COLO829 (cell line): Measurements from ENCODE around the gene UBE2S.
A peak's percentile ranks its signal among the peaks of the same experiment; 100 is the strongest.

Experiments used
- DNase-seq: peaks from one replicate; pipeline ENCODE4 v3.0.0; 2012; ENCODE audit warnings: low spot score

Gene UBE2S

GRCh38 chr19:55383279-55384130, 24.1 kb downstream of the UBE2S start:
- no peak for DNase-seq

DNA sequence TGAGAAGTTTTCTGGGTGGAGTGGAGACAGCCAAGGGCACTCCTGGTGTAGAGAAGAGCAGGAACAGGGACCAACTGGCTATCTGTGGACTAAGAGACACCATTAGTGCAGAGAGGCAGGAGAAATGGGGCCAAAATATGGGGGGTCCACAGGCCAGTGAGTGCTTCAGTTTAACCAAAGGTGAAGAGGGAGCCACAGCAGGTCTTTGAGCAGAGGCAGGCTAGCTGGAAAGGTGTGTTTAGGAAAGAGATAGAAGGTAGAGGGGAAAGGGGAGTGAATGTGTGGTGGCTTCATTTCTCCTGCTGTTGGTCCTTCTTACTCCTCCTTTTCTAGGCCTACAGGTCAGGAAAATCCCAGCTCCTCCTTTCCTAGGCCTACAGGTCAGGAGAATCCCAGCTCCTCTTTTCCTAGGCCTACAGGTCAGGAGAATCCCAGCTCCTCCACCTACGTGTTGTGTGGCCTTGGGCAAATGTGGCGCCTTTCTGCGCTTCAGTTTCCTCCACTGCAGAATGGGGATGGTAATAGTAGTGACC, 25.0 kb downstream of the UBE2S start:
- no peak for DNase-seq

GRCh38 chr19:55382013-55382412, 25.6 kb downstream of the UBE2S start:
- DNase-seq: no peak

- DNase-seq: no peak
Observed at GRCh38 chr19:55379174-55379573, 28.4 kb downstream of the UBE2S start.

DNA sequence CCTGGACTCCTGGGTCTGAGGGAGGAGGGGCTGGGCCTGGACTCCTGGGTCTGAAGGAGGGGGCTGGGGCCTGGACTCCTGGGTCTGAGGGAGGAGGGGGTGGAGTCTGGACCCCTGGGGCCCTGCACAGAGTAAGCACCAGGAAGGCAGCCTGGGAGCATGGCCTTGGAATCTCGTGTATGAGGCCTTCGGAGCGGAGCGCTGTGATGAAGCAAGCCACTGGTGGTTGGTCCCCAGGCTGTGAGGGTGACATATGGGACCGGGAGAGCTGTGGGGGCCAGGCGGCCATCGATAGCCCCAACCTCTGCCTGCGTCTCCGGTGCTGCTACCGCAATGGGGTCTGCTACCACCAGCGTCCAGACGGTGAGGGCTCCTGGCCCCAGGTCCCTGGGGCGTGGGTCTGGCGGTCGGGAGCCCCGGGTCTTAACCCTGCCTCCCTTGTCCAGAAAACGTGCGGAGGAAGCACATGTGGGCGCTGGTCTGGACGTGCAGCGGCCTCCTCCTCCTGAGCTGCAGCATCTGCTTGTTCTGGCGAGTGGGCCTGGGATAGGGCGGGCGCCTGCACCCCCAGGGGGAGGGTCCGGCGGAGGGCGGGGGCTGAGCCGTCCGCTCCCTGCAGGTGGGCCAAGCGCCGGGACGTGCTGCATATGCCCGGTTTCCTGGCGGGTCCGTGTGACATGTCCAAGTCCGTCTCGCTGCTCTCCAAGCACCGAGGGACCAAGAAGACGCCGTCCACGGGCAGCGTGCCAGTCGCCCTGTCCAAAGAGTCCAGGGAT, 30.0 kb downstream of the UBE2S start:
- DNase-seq: no peak

DNA sequence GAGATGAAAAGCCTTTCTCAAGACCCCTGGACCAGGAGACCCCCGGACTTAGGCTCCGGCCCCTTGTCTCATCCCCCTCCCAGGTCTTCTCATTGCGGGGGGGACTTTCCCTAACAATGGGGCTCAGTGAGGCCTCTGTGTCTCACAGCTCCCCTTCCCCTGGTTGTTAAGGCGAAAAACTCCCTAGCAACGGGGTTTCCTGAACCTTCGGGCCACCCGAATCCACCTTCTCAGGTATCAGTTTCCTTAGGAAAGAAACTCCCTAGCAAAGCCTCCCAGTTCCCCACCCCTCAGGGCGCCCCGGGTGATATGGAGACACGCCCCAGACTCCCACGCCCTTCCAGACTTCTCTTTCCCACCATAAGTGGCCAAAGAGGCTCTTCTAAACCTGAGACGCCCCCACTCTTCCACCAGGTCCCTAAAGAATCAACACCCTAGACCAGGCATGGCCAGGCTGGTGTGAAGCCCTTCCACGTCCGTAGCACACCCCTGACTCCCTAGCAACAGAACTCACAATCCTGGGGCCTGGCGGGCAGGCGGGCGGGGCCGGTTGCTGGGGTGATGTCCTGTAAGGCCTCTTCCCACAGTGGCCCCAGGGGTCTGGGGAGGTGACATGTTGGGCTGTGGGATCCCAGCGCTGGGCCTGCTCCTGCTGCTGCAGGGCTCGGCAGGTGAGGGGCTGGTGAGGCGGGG, 31.2 kb downstream of the UBE2S start, which contains the start of gene TMEM190:
Gene TMEM190 (plus strand): TSS at position 586 of the 693 bp plus-strand sequence. CDS start 28 bp downstream, at position 614.
- no peak for DNase-seq

DNA sequence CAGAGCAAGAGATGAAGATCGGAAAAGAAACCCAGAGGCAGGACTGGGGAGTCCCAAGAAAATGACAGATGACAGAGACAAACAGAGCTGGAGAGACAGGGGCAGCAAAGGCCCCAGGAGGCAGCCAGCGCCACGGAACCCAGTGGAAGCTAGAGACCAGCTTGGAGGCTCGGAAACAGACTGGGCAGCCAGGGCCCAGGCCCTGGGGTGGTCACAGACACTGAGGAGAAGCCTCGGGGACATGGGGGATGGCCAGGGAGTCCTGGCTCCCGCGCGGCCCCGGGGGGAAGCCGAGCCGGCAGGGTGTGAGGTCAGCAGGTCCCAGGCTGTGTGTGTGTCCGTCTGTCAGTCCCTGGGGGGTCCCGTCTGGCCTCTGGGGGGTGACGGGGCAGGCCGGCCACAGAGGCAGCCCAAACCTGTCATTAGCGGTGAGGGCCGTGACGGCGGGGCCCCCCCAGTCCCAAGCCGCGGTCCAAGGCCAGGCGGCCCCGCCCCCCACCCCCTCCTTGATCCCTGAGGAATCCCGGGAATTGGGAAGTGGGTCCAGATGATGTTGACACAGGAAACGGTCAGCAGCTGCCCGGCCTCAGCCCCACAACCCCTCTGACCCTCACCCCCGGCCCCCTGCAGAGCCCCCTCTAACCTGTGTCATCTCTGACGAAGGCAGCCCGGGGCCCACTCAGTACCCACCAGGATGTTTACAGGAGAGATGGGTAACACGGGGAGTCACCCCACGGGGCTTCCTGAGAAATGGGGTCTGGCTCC, 33.4 kb downstream of the UBE2S start:
- DNase-seq: no peak

GRCh38 chr19:55373306-55373992, 34.1 kb downstream of the UBE2S start:
- no peak for DNase-seq

DNA sequence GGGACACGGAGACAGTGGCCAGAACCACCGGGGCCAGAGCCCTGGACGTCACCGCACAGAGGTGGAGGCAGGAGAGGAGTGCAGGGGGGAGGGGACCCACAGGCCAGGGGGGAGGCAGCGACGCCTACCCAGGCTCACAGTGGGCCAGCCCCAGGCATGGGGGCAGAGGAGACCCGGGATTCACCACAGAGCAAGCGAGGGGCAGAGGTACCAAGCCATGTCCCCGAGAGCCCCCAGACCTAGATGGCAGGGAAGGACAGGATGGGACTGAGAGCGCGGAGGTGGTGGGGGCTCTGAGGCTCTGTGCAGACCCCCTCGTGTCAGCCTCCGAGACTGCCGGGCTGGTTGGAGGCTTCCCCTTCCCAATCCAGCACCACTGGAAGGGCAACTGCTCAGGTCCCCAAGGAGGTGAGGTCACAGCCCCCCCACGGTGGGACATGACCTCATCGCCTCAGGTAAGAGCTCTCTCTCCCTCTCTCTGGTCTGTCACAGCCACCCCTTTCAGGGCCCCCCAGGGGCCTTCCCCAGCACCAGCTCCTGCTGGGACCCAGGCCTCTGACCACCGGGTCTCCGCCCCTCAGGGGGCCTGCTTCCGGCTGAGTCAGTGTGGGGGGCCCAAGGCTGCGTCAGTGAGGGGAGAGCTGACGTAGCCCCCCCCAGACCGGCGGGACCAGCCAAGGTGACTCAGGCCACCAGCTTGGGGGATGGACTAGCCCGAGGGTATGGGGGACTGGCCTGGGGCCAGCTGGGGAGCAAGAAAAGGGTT, 35.1 kb downstream of the UBE2S start:
- DNase-seq: no peak

DNA sequence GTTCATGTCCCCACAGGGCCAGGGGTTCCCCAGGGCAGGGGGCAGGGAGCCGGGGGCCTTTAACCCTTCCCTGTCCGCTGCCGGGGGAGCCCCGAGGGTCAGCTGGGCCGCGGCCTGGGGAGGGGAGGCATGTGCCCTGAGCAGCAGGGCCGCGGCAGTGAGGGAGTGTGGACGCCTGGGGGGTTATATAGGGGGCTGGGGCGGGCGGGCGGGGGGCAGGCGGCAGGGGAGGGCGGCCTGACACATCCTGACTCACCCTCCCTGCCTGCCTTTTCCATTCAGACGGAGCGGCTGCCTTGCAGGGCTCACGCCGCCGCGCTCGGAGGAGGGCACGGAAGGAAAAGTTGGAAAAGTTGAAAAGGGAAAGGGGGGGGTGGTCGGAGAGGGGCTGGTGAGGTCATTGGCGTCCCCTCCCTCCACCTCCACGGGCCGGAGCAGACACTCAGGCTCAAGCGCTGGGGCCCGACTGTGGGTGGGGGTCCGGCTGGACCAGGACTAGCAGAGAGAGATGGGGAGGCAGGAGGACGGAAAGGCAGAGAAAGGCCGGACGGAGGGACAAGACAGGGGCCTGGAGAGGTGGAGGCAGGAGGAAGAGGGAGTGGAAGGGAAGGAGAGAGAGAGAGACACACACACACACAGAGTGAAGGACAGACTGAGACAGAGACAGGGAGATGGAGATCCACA, 37.1 kb downstream of the UBE2S start, which contains the start of gene IL11:
Gene IL11 (minus strand): TSS at position 159 of the 684 bp plus-strand sequence. CDS start 153 bp downstream, at position 6.
- DNase-seq: no peak

- peak; percentile 54 for DNase-seq
Observed at GRCh38 chr19:55369653-55370304, 37.8 kb downstream of the UBE2S start.

DNA sequence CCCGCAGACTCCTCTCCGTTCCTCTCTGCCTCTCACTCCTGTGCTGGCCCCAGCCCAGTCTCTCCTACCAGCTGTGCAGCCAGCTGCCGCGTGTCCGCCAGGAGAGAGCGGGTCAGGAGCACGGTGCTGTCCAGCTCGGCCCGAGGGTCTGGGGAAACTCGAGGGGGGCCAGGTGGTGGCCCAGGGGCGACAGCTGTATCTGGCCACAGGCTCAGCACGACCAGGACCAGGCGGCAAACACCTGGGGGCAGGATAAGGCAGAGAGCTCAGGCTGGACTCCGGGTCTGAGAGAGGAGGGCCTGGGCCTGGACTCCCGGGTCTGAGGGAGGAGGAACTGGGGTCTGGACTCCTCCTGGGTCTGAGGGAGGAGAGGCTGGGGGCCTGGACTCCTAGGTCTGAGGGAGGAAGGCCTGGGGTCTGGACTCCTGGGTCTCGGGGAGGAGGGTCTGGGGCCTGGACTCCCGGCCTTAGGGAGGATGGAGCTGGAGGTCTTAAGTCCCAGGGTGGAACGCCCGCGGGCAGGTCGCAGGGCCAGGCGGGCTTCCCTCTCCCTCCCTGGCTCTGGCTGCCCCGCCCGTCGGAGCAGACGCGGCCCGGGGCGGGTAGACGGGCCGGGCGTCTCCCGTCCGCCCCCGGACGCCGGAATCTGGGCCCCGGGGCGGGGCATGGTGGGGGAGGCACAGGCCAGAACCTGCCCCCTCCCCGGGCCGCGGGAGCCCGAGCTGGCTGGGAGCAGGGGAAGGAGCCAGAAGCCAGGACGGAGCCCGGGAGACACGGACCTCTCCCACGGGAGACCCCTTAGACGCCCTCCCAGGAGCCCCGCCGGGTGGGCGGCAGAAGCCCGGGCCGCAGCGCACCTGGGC, 38.7 kb downstream of the UBE2S start:
- no peak for DNase-seq

DNA sequence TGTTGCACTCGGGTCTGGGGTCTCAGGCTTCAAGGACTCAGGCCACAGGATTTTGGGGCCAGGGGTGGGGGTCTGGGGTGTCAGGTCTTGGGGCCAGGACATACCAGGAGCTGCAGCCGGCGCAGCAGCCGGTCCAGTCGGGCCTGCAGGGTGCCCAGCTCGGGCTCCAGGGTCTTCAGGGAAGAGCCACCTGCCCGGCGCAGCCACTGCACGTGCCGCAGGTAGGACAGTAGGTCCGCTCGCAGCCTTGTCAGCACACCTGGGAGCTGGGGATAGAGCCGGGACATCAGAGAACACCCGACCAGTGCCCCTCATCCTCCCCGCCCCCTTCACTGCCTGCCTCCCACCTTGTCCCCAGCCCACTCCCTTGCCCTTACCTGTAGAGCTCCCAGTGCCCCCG, 39.5 kb downstream of the UBE2S start:
- no peak for DNase-seq

- no peak for DNase-seq
Observed at GRCh38 chr19:55366790-55367189, 40.8 kb downstream of the UBE2S start.

GRCh38 chr19:55365964-55366363, 41.6 kb downstream of the UBE2S start:
- DNase-seq: no peak

GRCh38 chr19:55365245-55365644, 42.3 kb downstream of the UBE2S start:
- no peak for DNase-seq

DNA sequence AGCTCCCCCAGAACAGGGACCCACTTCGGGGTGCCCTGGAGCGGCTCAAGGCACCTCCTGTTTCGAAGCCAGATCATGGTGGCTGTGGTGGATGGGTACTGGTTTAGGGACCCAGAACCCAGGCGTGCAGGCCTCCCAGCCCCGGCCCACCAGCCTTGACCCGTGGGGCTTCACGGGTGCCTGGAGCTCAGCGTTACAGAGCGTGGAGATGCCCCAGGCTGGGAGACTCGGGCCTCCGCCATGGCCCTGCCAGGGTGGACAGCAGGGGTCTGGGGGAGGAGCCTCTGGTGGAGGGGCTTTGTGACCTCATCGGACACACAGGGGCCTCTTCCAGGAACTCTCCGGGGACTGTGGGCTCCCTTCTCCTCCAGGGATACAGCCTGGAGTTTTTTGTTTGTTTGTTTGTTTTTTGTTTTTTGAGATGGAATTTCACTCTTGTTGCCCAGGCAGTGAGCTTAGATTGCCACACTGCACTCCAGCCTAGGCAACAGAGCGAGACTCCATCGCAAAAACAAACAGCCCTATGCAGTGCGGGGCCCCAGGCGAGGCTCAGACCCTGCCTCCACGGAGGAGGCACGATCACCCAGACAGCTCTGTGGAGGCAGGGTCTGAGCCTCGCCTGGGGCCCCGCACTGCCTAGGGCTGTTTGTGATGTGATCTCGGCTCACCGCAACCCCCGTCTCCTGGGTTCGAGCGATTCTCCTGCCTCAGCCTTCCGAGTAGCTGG, 44.4 kb downstream of the UBE2S start, which contains the start of gene GARIN5B:
Gene GARIN5B (minus strand): TSS at position 271 of the 727 bp plus-strand sequence. CDS start 194 bp downstream, at position 77.
- no peak for DNase-seq
